NB4 (cell line): Measurements from ENCODE around the gene DCTD.

Experiments used
- DNase-seq: peaks from one replicate; pipeline ENCODE4 v3.0.0; 2010; ENCODE audit warnings: low read depth
- H3K4me3 ChIP-seq: one replicate; pipeline ENCODE4 v1.5.1; 2011; ENCODE audit warnings: mild to moderate bottlenecking, low read depth, low read length, moderate library complexity
- CTCF ChIP-seq: IDR thresholded peaks from one replicate; pipeline ENCODE4 v1.5.1; 2012; ENCODE audit warnings: low read depth, low read length
- MAX ChIP-seq: IDR thresholded peaks from 2 replicates; pipeline ENCODE4 v1.6.1; 2011; ENCODE audit warnings: low read depth, low read length
- MYC ChIP-seq: IDR thresholded peaks from 2 replicates; pipeline ENCODE4 v1.6.1; 2011; ENCODE audit warnings: low read depth, low read length
- POLR2A ChIP-seq: IDR thresholded peaks from 2 replicates; pipeline ENCODE4 v1.6.1; 2011; ENCODE audit warnings: mild to moderate bottlenecking; ENCODE audit not compliant: insufficient read length; ENCODE audit errors: extremely low read depth

The DCTD gene

GRCh38 chr4:182929296-182929695 is 12.1 kb upstream of the DCTD start:
- no peak for TF ChIP-seq POLR2A
- TF ChIP-seq CTCF: no peak
- TF ChIP-seq MAX: no peak
- TF ChIP-seq MYC: no peak
- H3K4me3 ChIP-seq: no peak overlapping the region
- DNase-seq: no peak

GRCh38 chr4:182928061-182928460 is 10.9 kb upstream of the DCTD start:
- H3K4me3 ChIP-seq: no peak overlapping the region
- TF ChIP-seq POLR2A (no peak), MAX (no peak), MYC (no peak), CTCF (peak; percentile 55)
- DNase-seq: peak; percentile 61

- H3K4me3 ChIP-seq: no peak overlapping the region
- TF ChIP-seq POLR2A (no peak), CTCF (no peak), MAX (no peak), MYC (no peak)
- no peak for DNase-seq
Observed at GRCh38 chr4:182927505-182927904, 10.3 kb upstream of the DCTD start.

DNA sequence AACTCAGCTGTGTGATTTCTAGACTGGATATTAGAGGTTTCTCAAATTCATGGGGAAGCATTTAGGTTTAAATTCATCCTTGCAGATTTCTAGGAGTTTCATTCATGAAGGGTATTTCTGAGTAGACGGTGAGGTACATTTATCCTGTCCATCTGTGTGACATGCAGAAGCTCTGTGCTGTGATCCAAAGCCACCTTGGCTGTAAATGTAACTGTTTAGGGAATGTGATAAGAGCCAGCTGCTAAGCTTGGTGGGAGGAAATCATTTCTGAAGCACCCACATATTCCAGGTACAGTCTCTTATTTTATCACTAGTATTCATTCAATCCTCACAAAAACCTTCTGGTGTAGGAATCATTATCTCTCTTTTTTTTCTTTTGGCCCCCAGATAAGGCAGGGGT is 8.7 kb upstream of the DCTD start:
- no peak overlapping the region for H3K4me3 ChIP-seq
- no peak for DNase-seq
- TF ChIP-seq MAX (no peak), MYC (no peak), POLR2A (no peak), CTCF (no peak)

GRCh38 chr4:182925298-182925757 is 8.1 kb upstream of the DCTD start:
- H3K4me3 ChIP-seq: no peak overlapping the region
- peak; percentile 88 for DNase-seq
- TF ChIP-seq CTCF (peak; percentile 80), MYC (no peak)

GRCh38 chr4:182924497-182924896 is 7.3 kb upstream of the DCTD start:
- no peak for DNase-seq
- no peak for TF ChIP-seq MAX
- TF ChIP-seq MYC: no peak
- no peak for TF ChIP-seq CTCF
- TF ChIP-seq POLR2A: no peak
- no peak overlapping the region for H3K4me3 ChIP-seq
